GM18502 (cell line): ENCODE results near the gene COL6A2.
"Not testable (repeated sequence)": the region's sequence is repeated elsewhere in the genome, so short reads cannot be mapped to it uniquely, and the experiment has no call there.

Experiments
- ATAC-seq: cut with Tn5 transposase; IDR thresholded peaks from one replicate; pipeline ENCODE4 v1.9.1; 2021; ENCODE audit warnings: mild to moderate bottlenecking; ENCODE audit not compliant: unreplicated experiment, poor library complexity

Gene COL6A2

GRCh38 chr21:46136739-46137349 lies 38.9 kb downstream of the COL6A2 start:
- no peak for ATAC-seq

- ATAC-seq: no peak
Measured at GRCh38 chr21:46137908-46138307, 40.0 kb downstream of the COL6A2 start.

GRCh38 chr21:46138383-46138970 lies 40.6 kb downstream of the COL6A2 start:
- no peak for ATAC-seq

- no peak for ATAC-seq
Measured at GRCh38 chr21:46139686-46140085, 41.8 kb downstream of the COL6A2 start.

GRCh38 chr21:46140352-46141003 lies 42.6 kb downstream of the COL6A2 start:
- ATAC-seq: not testable (repeated sequence)

- no peak for ATAC-seq
Measured at GRCh38 chr21:46141767-46142581, 44.1 kb downstream of the COL6A2 start.

GRCh38 chr21:46142582-46143473 lies 44.9 kb downstream of the COL6A2 start:
- no peak for ATAC-seq

- ATAC-seq: no peak
Measured at GRCh38 chr21:46144464-46145070, 46.7 kb downstream of the COL6A2 start.

GRCh38 chr21:46145159-46145839 lies 47.4 kb downstream of the COL6A2 start:
- ATAC-seq: no peak

- ATAC-seq: no peak
Measured at GRCh38 chr21:46145840-46146691, 48.2 kb downstream of the COL6A2 start.

- ATAC-seq: no peak
Measured at GRCh38 chr21:46146856-46147255, 48.9 kb downstream of the COL6A2 start.

GRCh38 chr21:46147429-46147828 lies 49.5 kb downstream of the COL6A2 start:
- ATAC-seq: not testable (repeated sequence)

GRCh38 chr21:46148106-46148505 lies 50.2 kb downstream of the COL6A2 start:
- no peak for ATAC-seq

GRCh38 chr21:46149205-46149901 lies 51.4 kb downstream of the COL6A2 start:
- ATAC-seq: no peak

GRCh38 chr21:46150073-46150472 lies 52.2 kb downstream of the COL6A2 start:
- ATAC-seq: no peak

GRCh38 chr21:46150491-46151121 lies 52.7 kb downstream of the COL6A2 start:
- ATAC-seq: no peak
